Mucosa of rectum (tissue), 2 donors: ENCODE data around the gene FAM237B.

Source experiments
- H3K27ac ChIP-seq, 2 donors: one replicate each; pipeline ENCODE4 v1.7.0; 2013; ENCODE audit warnings: inconsistent platforms in 2 of 2, low read depth in 2 of 2, low read length in 2 of 2
- H3K27me3 ChIP-seq, 2 donors: one replicate each; pipeline ENCODE4 v1.7.0; 2013; ENCODE audit warnings: low read length in 2 of 2; ENCODE audit not compliant: control insufficient read depth in 2 of 2, insufficient read depth in 2 of 2
- H3K36me3 ChIP-seq, 2 donors: one replicate each; pipeline ENCODE4 v1.7.0; 2013; ENCODE audit warnings: low read length in 2 of 2; ENCODE audit not compliant: control insufficient read depth in 2 of 2, insufficient read depth in 2 of 2
- H3K4me1 ChIP-seq, 2 donors: one replicate each; pipeline ENCODE4 v1.7.0; 2013; ENCODE audit warnings: low read length in 2 of 2, mild to moderate bottlenecking in 1 of 2; ENCODE audit not compliant: control insufficient read depth in 2 of 2, insufficient read depth in 2 of 2
- H3K4me3 ChIP-seq, 2 donors: one replicate each; pipeline ENCODE4 v1.7.0; 2013; ENCODE audit warnings: low read length in 2 of 2
- H3K9ac ChIP-seq, 2 donors: one replicate each; pipeline ENCODE4 v1.7.0; 2013; ENCODE audit warnings: low read length in 2 of 2, low read depth in 1 of 2, mild to moderate bottlenecking in 1 of 2
- H3K9me3 ChIP-seq, 2 donors: one replicate each; pipeline ENCODE4 v1.7.0; 2013; ENCODE audit warnings: low read length in 2 of 2; ENCODE audit not compliant: control insufficient read depth in 2 of 2
- donor health status: healthy.
- donor health status: Normal muscosa, but diverticular disease.

FAM237B gene

GRCh38 chr7:90298145-90299038 lies 22.7 kb downstream of the FAM237B start:
- no peak overlapping the region for H3K4me3 ChIP-seq
- peaks cover 0 to 3% of the 10 kb centered on the region in 2 donors for H3K4me1 ChIP-seq
- no peaks in the 10 kb centered on the region for H3K36me3 ChIP-seq
- no peaks in the 10 kb centered on the region for H3K9me3 ChIP-seq
- no peak overlapping the region for H3K27ac ChIP-seq
- H3K9ac ChIP-seq, result no peak overlapping the region
- H3K27me3 ChIP-seq, result no peaks in the 10 kb centered on the region

- Histone ChIP-seq H3K9me3 (no peaks in the 10 kb centered on the region), H3K4me1 (no peaks in the 10 kb centered on the region), H3K27me3 (no peaks in the 10 kb centered on the region), H3K36me3 (peaks cover 0 to 2% of the 10 kb centered on the region in 2 donors), H3K9ac (no peak overlapping the region), H3K4me3 (no peak overlapping the region), H3K27ac (no peak overlapping the region)
Observed at GRCh38 chr7:90290244-90291113, 30.6 kb downstream of the FAM237B start.

GRCh38 chr7:90288154-90288553 lies 33.0 kb downstream of the FAM237B start:
- H3K36me3 ChIP-seq, result peaks cover 0 to 2% of the 10 kb centered on the region in 2 donors
- no peaks in the 10 kb centered on the region for H3K27me3 ChIP-seq
- no peaks in the 10 kb centered on the region for H3K4me1 ChIP-seq
- no peaks in the 10 kb centered on the region for H3K9me3 ChIP-seq
- H3K27ac ChIP-seq, result no peak overlapping the region
- H3K9ac ChIP-seq, result no peak overlapping the region
- no peak overlapping the region for H3K4me3 ChIP-seq

- H3K4me3 ChIP-seq, result peak overlapping the region in 1 of 2 donors; percentile 20
- peaks cover 3% of the 10 kb centered on the region in 2 donors for H3K4me1 ChIP-seq
- H3K9me3 ChIP-seq, result no peaks in the 10 kb centered on the region
- H3K27ac ChIP-seq, result peak overlapping the region in 1 of 2 donors; percentile 13
- H3K36me3 ChIP-seq, result no peaks in the 10 kb centered on the region
- no peak overlapping the region for H3K9ac ChIP-seq
- H3K27me3 ChIP-seq, result no peaks in the 10 kb centered on the region
Observed at GRCh38 chr7:90276033-90276728, 44.9 kb downstream of the FAM237B start.

- H3K27ac ChIP-seq, result no peak overlapping the region
Observed at GRCh38 chr7:90274161-90274560, 46.9 kb downstream of the FAM237B start.

GRCh38 chr7:90272242-90272641 lies 48.9 kb downstream of the FAM237B start:
- Histone ChIP-seq H3K27me3 (no peaks in the 10 kb centered on the region), H3K4me1 (peaks cover 3 to 12% of the 10 kb centered on the region in 2 donors), H3K36me3 (no peaks in the 10 kb centered on the region), H3K9me3 (no peaks in the 10 kb centered on the region), H3K9ac (no peak overlapping the region), H3K27ac (no peak overlapping the region), H3K4me3 (no peak overlapping the region)

More at GRCh38 chr7:90274161-90274560, 46.9 kb downstream of the FAM237B start:
- no peaks in the 10 kb centered on the region for H3K36me3 ChIP-seq
- H3K9ac ChIP-seq, result no peak overlapping the region
- no peaks in the 10 kb centered on the region for H3K9me3 ChIP-seq
- H3K27me3 ChIP-seq, result no peaks in the 10 kb centered on the region
- H3K4me1 ChIP-seq, result peaks cover 3 to 8% of the 10 kb centered on the region in 2 donors
- H3K4me3 ChIP-seq, result no peak overlapping the region

- H3K9me3 ChIP-seq, result no peaks in the 10 kb centered on the region
- H3K36me3 ChIP-seq, result no peaks in the 10 kb centered on the region
- no peak overlapping the region for H3K4me3 ChIP-seq
- H3K27me3 ChIP-seq, result no peaks in the 10 kb centered on the region
- H3K9ac ChIP-seq, result no peak overlapping the region
- peaks cover 3 to 12% of the 10 kb centered on the region in 2 donors for H3K4me1 ChIP-seq
- no peak overlapping the region for H3K27ac ChIP-seq
Observed at GRCh38 chr7:90271753-90272152, 49.4 kb downstream of the FAM237B start.

GRCh38 chr7:90270431-90271178 lies 50.5 kb downstream of the FAM237B start:
- Histone ChIP-seq H3K27me3 (no peaks in the 10 kb centered on the region), H3K9me3 (no peaks in the 10 kb centered on the region), H3K4me1 (peaks cover 0 to 12% of the 10 kb centered on the region in 2 donors), H3K36me3 (no peaks in the 10 kb centered on the region), H3K9ac (no peak overlapping the region), H3K27ac (no peak overlapping the region), H3K4me3 (no peak overlapping the region)

- Histone ChIP-seq H3K27me3 (no peaks in the 10 kb centered on the region), H3K9me3 (no peaks in the 10 kb centered on the region), H3K4me1 (peaks cover 0 to 12% of the 10 kb centered on the region in 2 donors), H3K27ac (no peak overlapping the region), H3K9ac (no peak overlapping the region), H3K36me3 (no peaks in the 10 kb centered on the region), H3K4me3 (no peak overlapping the region)
Observed at GRCh38 chr7:90269163-90269562, 51.9 kb downstream of the FAM237B start.
